ENCODE results near the gene CD33.

Gene CD33

DNA sequence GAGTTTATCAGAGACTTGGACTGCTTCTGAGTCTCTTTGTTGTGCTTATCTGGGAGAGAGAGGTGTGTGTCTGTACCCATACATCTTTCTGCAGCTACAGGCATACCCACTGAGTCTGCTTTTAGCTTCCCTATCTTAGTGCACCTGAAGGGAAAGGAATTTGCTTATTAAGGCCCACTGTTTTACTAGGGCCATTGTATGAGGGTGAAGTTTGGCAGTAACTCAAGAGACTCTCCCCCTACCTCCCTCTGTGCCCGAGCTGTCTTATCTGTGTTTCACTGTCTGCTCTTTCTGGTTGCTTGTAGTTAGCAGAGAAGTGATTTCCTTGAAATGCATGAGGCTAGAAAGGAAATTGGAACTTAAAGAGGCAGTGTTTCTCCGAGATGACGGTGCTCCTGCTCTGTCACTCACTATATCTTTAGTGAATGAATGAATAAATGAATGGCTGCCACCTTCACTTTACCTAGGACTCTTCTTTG is 678 bp upstream of the CD33 start:
- no peak overlapping the region for H3K4me3 ChIP-seq (replicated peaks; ENCODE audit: low read depth, low read length)
- TF ChIP-seq, protein P1, sequence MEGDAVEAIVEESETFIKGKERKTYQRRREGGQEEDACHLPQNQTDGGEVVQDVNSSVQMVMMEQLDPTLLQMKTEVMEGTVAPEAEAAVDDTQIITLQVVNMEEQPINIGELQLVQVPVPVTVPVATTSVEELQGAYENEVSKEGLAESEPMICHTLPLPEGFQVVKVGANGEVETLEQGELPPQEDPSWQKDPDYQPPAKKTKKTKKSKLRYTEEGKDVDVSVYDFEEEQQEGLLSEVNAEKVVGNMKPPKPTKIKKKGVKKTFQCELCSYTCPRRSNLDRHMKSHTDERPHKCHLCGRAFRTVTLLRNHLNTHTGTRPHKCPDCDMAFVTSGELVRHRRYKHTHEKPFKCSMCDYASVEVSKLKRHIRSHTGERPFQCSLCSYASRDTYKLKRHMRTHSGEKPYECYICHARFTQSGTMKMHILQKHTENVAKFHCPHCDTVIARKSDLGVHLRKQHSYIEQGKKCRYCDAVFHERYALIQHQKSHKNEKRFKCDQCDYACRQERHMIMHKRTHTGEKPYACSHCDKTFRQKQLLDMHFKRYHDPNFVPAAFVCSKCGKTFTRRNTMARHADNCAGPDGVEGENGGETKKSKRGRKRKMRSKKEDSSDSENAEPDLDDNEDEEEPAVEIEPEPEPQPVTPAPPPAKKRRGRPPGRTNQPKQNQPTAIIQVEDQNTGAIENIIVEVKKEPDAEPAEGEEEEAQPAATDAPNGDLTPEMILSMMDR (IDR thresholded peaks at IDR 0.05; ENCODE audit: low read length, missing control alignments): no peak
- DNase-seq (ENCODE audit: low read depth): no peak

DNA sequence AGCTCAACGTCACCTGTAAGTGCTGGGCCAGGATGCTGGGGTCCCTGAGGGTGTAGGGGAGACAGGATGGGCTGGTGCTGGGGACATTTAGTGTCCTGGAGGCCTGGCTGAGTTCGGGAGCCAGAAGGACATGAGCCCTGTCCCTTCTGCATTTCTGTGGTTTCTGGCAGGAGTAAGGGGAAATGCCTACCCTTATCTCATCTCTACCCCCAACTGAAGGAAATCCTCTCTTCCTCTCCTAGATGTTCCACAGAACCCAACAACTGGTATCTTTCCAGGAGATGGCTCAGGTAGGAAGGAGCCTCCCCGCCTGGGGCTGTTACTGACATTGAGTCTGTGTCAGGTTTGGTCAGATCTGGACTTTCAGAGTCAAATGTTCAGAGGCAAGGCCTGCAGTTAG is 1.2 kb downstream of the CD33 start:
- TF ChIP-seq, protein P1 (IDR thresholded peaks at IDR 0.05; ENCODE audit: low read length, missing control alignments): no peak
- H3K4me3 ChIP-seq (replicated peaks; ENCODE audit: low read depth, low read length): no peak overlapping the region
- DNase-seq (ENCODE audit: low read depth): no peak

DNA sequence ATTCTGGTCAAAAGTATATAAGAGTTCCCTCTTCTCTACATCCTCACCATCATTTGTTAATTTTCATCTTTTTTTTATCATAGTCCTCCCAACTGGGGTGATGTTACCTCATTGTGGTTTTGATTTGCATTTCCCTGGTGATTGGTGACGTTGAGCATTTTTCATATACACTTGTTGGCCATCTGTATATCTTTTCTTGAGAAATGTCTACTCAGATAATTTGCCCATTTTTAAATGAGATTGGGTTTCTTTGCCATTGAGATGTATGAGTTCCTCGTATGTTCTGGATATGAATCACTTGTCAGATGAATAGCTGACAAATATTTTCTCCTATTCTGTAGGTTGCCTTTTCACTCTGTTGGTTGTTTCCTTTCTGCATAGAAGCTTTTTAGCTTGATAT is 2.4 kb downstream of the CD33 start:
- TF ChIP-seq, protein P1 (IDR thresholded peaks at IDR 0.05; ENCODE audit: low read length, missing control alignments): no peak
- DNase-seq (ENCODE audit: low read depth): no peak
- H3K4me3 ChIP-seq (replicated peaks; ENCODE audit: low read depth, low read length): no peak overlapping the region

DNA sequence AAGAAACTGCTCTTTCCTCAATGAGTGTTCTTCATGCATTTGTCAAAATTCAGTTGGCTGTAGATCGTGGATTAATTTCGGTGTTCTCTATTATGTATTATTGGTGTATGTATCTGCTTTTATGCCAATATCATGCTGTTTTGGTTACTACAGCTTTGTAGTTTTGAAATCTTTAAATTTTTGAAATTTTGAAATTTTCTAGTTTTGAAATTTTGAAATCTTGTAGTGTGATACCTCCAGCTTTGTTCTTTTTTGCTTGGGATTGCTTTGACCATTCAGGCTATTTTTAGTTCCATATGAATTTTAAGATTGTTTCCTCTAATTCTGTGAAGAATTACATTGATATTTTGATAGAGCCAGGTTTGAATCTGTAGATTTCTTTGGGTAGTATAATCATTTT is 3.1 kb downstream of the CD33 start:
- no peak overlapping the region for H3K4me3 ChIP-seq (replicated peaks; ENCODE audit: low read depth, low read length)
- TF ChIP-seq, protein P1 (IDR thresholded peaks at IDR 0.05; ENCODE audit: low read length, missing control alignments): no peak
- no peak for DNase-seq (ENCODE audit: low read depth)

DNA sequence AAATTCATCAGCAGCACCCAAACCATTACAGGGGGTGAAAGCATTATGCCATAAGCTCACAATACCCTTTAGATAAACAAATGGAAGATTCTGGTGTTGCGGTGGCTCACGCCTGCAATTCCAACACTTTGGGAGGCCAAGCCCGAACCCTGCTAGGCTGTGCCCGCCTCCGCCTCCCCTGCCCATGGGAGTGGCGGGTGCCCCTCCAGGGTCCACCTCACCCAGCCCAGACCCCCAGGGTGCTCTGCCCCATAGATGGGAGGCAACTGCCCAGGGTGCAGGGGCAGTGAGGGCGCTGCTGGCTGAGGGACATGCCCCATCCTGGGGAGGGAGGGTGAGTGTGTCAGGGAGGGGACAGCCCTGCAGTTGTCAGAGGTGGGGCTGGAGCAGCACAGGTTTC is 16.0 kb downstream of the CD33 start:
- no peak overlapping the region for H3K4me3 ChIP-seq (replicated peaks; ENCODE audit: low read depth, low read length)
- no peak for DNase-seq (ENCODE audit: low read depth)
- TF ChIP-seq, protein P1 (IDR thresholded peaks at IDR 0.05; ENCODE audit: low read length, missing control alignments): no peak

DNA sequence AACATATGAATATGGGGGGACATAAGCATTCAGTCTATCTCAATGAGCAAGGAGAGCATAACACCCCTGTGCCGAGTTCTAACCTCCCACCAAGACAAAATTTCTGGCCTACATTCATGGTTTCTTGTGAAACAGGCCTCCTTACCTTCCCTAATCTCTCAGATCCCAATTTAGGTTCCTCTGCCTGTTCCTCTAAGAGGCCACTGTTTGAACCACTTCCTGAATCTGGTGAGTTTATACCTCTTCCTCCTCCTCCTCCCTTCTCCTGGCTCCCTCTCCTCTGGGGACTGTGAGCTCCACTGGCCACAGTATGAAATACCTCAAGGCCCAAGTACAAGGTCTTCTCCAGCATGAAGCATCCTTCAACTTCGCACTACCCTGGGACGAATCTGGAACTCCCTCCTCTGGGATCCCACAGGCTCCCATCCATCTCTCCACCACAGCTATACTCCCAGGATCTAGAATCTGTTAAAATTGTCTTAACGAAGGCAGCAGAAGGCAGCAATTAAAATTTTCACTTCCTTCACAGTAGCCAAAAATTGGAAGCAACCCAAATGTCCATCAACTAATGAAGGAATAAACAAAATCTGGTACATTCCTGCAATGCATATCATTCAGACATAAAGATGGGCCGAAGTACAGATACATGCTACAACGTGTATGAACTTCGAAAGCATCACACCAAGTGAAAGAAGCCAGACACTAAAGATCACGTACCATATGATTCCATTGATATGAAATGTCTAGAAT is 18.2 kb downstream of the CD33 start:
- H3K4me3 ChIP-seq (replicated peaks; ENCODE audit: low read depth, low read length): no peak overlapping the region
- no peak for DNase-seq (ENCODE audit: low read depth)
- TF ChIP-seq, protein P1 (IDR thresholded peaks at IDR 0.05; ENCODE audit: low read length, missing control alignments): no peak

DNA sequence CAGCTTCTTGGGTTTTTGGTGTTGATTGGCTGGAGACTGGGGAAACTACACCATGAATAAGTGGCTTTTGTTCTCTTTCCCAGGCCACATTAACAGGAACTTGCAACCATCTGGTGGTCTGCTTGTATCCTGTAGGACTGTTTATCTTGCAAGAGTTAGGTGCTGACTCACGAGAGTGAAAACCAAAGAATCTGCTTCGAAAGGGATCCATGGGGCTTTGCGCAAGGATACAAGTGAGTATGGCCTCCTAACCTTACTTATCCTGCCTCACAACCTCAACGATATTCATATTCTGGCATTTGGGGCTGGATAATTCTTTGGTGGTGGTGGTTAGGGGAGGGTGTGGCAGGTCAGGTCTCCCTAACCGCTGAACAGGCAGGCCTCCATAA is 21.3 kb downstream of the CD33 start:
- no peak overlapping the region for H3K4me3 ChIP-seq (replicated peaks; ENCODE audit: low read depth, low read length)
- no peak for DNase-seq (ENCODE audit: low read depth)
- TF ChIP-seq, protein P1 (IDR thresholded peaks at IDR 0.05; ENCODE audit: low read length, missing control alignments): no peak
